ENCODE data around the gene SGMS1. TPM values are rescaled to one million over a fixed set of nuclear protein-coding genes. Genes with fewer than 3 reads are reported as not detected.

The SGMS1 gene
- total and polyA plus RNA-seq, 2 donors (not counting 1 experiment from before 2014, with no cell fraction given) = 10.0 to 43.5 TPM

- no peaks in the 10 kb centered on the region for H3K27me3 Mint-ChIP-seq
- Histone ChIP-seq H3K27ac (ENCODE audit: low read length in 2 of 2) (peak overlapping the region; percentile 80 to 99), H3K9ac (ENCODE audit: low read length) (peak overlapping the region; percentile 99), H3K36me3 (replicated peaks in 1 of 2; ENCODE audit: control extremely low read depth in 1 of 2, control insufficient read depth in 1 of 2, extremely low read depth in 1 of 2, insufficient read depth in 2 of 2, low read length in 1 of 2) (peaks cover 0 to 5% of the 10 kb centered on the region in 2 experiments), H3K4me1 (ENCODE audit: control insufficient read depth in 2 of 2, insufficient read depth in 2 of 2, low read length in 2 of 2) (peaks cover 31 to 36% of the 10 kb centered on the region in 2 donors), H3K4me3 (ENCODE audit: control extremely low read depth in 1 of 5, extremely low read depth in 1 of 5, insufficient read depth in 1 of 5, low read depth in 2 of 5, low read length in 4 of 5) (peak overlapping the region; percentile 77 to 98 (median 96)), H3K79me2 (ENCODE audit: control insufficient read depth, insufficient read depth, low read length) (peaks cover 32% of the 10 kb centered on the region), H3K4me2 (replicated peaks; ENCODE audit: low read depth, low read length, poor library complexity, severe bottlenecking) (peak overlapping the region; percentile 91), H3K9me3 (ENCODE audit: control extremely low read depth in 1 of 3, control insufficient read depth in 2 of 3, insufficient read depth in 1 of 3, low read length in 2 of 3) (no peaks in the 10 kb centered on the region), H2AFZ (ENCODE audit: insufficient read depth, low read depth, low read length, poor library complexity, severe bottlenecking) (peak overlapping the region; percentile 96), H3K27me3 (replicated peaks in 1 of 4; ENCODE audit: control extremely low read depth in 1 of 4, control insufficient read depth in 3 of 4, insufficient read depth in 4 of 4, low read length in 3 of 4) (no peaks in the 10 kb centered on the region), H4K20me1 (ENCODE audit: control insufficient read depth, insufficient read depth, low read length, poor library complexity, severe bottlenecking) (peaks cover 3% of the 10 kb centered on the region)
- CTCF ChIA-PET = interaction anchor here (0.9 to 3.7 kb wide), 5 partner anchors 61 to 348 kb away, joined by 3 to 21 read pairs (median 5); no protein-coding TSS in a partner anchor
- POLR2A ChIA-PET = interaction anchor here (0.5 to 1.3 kb wide), 5 partner anchors 29 to 1083 kb away, joined by 3 to 7 read pairs (median 4); no protein-coding TSS in a partner anchor
- WGBS (ENCODE audit: insufficient coverage) = 1% methylated on average over 84 of the region's 88 CpGs
- peaks cover 47% of the 10 kb centered on the region for H3K4me1 Mint-ChIP-seq
- H3K4me3 Mint-ChIP-seq = peak overlapping the region; percentile 98
- DNase-seq = no peak
- H3K27ac Mint-ChIP-seq = peak overlapping the region; percentile 99
- TF ChIP-seq, protein P1, sequence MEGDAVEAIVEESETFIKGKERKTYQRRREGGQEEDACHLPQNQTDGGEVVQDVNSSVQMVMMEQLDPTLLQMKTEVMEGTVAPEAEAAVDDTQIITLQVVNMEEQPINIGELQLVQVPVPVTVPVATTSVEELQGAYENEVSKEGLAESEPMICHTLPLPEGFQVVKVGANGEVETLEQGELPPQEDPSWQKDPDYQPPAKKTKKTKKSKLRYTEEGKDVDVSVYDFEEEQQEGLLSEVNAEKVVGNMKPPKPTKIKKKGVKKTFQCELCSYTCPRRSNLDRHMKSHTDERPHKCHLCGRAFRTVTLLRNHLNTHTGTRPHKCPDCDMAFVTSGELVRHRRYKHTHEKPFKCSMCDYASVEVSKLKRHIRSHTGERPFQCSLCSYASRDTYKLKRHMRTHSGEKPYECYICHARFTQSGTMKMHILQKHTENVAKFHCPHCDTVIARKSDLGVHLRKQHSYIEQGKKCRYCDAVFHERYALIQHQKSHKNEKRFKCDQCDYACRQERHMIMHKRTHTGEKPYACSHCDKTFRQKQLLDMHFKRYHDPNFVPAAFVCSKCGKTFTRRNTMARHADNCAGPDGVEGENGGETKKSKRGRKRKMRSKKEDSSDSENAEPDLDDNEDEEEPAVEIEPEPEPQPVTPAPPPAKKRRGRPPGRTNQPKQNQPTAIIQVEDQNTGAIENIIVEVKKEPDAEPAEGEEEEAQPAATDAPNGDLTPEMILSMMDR (IDR thresholded peaks at IDR 0.05) = no peak
- no peak for TF ChIP-seq EZH2 (IDR thresholded peaks at IDR 0.05; ENCODE audit: borderline replicate concordance, insufficient read depth, low read depth, low read length, poor library complexity, severe bottlenecking)
- intact Hi-C loops (cut with micrococcal nuclease) = loop anchor here (5.0 to 10.0 kb wide), 4 partner anchors 168 to 1951 kb away; partner anchors contain the start of gene CSTF2T
- peak; percentile 8 for ATAC-seq (ENCODE audit: low read depth)
- H3K9me3 Mint-ChIP-seq (ENCODE audit: insufficient read depth) = no peaks in the 10 kb centered on the region
These were observed 772 bp downstream of the SGMS1 start for GRCh38 chr10:50622706-50623662.
